Measurements from ENCODE around the gene GPATCH2. TPM values are rescaled to one million over a fixed set of nuclear protein-coding genes. Genes with fewer than 3 reads are reported as not detected.

GPATCH2 gene
- total and polyA plus RNA-seq, 2 donors (not counting 1 experiment from before 2014, with no cell fraction given), result 10.5 to 22.0 TPM

DNA sequence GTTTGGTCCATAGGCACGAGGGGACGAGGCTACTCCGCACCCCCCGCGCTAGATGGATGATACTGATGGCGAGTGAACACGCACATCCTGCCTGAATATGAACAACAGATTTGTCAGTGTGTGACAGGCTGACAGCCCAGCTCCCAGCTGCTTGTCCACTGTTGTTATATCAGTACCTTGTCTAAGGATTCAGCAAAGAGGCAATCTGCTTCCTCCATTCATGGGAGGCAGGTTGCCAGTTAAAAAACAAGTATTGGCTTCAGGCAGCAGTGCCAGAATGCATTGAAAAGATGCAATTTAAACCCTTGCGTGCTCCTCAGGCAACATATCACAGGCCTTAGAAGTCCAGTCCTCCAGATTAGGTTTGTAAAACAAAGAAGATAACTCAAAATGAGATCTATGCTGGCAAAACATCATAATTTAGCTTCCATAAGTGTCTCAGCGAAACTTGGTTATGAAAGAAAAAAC, 223.3 kb downstream of the GPATCH2 start:
- TF ChIP-seq CTCF (conservative IDR thresholded peaks at IDR 0.05 in 1 of 2, IDR thresholded peaks at IDR 0.05 in 1 of 2; ENCODE audit: low read depth in 1 of 2, low read length in 2 of 2) (no peak), EZH2 (IDR thresholded peaks at IDR 0.05; ENCODE audit: low read length, missing control alignments) (no peak)
- peak overlapping the region in 3 of 4 experiments; percentile 19 to 41 (median 40) for H3K4me3 ChIP-seq (replicated peaks in 1 of 4; ENCODE audit: control extremely low read depth in 1 of 4, insufficient read depth in 1 of 4, low read depth in 3 of 4, low read length in 4 of 4)
- H3K4me2 ChIP-seq (ENCODE audit: extremely low read depth, insufficient read depth, low read length), result peak overlapping the region; percentile 78
- no peak overlapping the region for H3K9ac ChIP-seq (ENCODE audit: insufficient read depth, low read length)
- no peaks in the 10 kb centered on the region for H3K27me3 ChIP-seq (ENCODE audit: control insufficient read depth, insufficient read depth, low read length)
- H3K79me2 ChIP-seq (ENCODE audit: control insufficient read depth, insufficient read depth, low read length), result no peaks in the 10 kb centered on the region
- H3K4me1 ChIP-seq (ENCODE audit: control insufficient read depth, extremely low read depth, insufficient read depth, low read length), result no peaks in the 10 kb centered on the region
- DNase-seq (ENCODE audit: low read depth in 2 of 2), result peak in 1 of 2 donors; percentile 39
- H3K27ac ChIP-seq (ENCODE audit: insufficient read depth, low read length), result no peak overlapping the region
- H3K9me3 ChIP-seq (ENCODE audit: control insufficient read depth, insufficient read depth, low read depth, low read length), result no peaks in the 10 kb centered on the region
- H4K20me1 ChIP-seq (ENCODE audit: control insufficient read depth, extremely low read depth, insufficient read depth, low read length), result no peaks in the 10 kb centered on the region
- no peaks in the 10 kb centered on the region for H3K36me3 ChIP-seq (ENCODE audit: control insufficient read depth, insufficient read depth, low read length)
- H2AFZ ChIP-seq (ENCODE audit: low read length), result peak overlapping the region; percentile 60

DNA sequence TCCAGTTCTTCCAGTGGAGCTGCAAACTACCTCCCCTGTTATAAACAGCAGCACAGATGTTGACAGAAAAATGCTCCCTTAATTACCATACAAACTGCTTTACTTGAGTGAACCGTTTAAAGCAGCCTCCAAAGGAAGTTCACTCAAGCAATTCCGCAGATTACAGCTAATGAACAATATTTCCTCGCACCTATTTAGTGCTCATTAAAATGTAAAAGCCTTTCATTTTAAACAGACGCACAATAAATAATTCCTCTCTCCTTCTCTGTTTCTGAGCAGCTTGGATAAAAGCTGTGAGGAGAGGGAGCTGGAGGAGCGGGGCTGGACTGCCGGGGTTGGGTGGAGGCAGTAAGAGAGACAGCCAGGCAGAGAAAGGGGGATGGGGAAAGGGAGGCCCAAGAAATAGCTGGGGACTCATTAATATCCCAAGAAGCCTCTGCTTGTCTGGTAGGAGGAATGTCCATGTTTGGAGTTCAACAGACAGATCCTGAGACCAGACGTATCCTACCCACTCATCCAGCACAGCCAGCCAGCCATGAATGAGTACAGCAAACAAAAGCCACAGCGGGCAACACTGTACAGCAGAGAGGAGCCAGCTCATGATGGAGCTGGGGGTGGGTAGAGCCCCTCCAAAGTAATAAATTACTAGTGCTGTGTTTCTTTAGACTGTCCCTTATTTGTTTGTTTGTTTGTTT, 227.7 kb downstream of the GPATCH2 start:
- H3K27ac ChIP-seq (ENCODE audit: insufficient read depth, low read length), result no peak overlapping the region

GRCh38 chr1:217402301-217402700, 228.6 kb downstream of the GPATCH2 start:
- H2AFZ ChIP-seq (ENCODE audit: low read length), result no peak overlapping the region
- DNase-seq (ENCODE audit: low read depth in 2 of 2), result peak in 1 of 2 donors; percentile 14

More for the DNA sequence above, 227.7 kb downstream of the GPATCH2 start:
- H3K4me2 ChIP-seq (ENCODE audit: extremely low read depth, insufficient read depth, low read length), result no peak overlapping the region
- H2AFZ ChIP-seq (ENCODE audit: low read length), result no peak overlapping the region
- DNase-seq (ENCODE audit: low read depth in 2 of 2), result no peak
- no peaks in the 10 kb centered on the region for H3K9me3 ChIP-seq (ENCODE audit: control insufficient read depth, insufficient read depth, low read depth, low read length)
- H3K9ac ChIP-seq (ENCODE audit: insufficient read depth, low read length), result no peak overlapping the region
- no peak for TF ChIP-seq EZH2 (IDR thresholded peaks at IDR 0.05; ENCODE audit: low read length, missing control alignments)
- TF ChIP-seq CTCF (conservative IDR thresholded peaks at IDR 0.05 in 1 of 2, IDR thresholded peaks at IDR 0.05 in 1 of 2; ENCODE audit: low read depth in 1 of 2, low read length in 2 of 2), result no peak
- no peaks in the 10 kb centered on the region for H3K27me3 ChIP-seq (ENCODE audit: control insufficient read depth, insufficient read depth, low read length)
- no peak overlapping the region for H3K4me3 ChIP-seq (replicated peaks in 1 of 4; ENCODE audit: control extremely low read depth in 1 of 4, insufficient read depth in 1 of 4, low read depth in 3 of 4, low read length in 4 of 4)
- no peaks in the 10 kb centered on the region for H3K36me3 ChIP-seq (ENCODE audit: control insufficient read depth, insufficient read depth, low read length)
- no peaks in the 10 kb centered on the region for H3K79me2 ChIP-seq (ENCODE audit: control insufficient read depth, insufficient read depth, low read length)
- no peaks in the 10 kb centered on the region for H3K4me1 ChIP-seq (ENCODE audit: control insufficient read depth, extremely low read depth, insufficient read depth, low read length)
- H4K20me1 ChIP-seq (ENCODE audit: control insufficient read depth, extremely low read depth, insufficient read depth, low read length), result no peaks in the 10 kb centered on the region

More at GRCh38 chr1:217402301-217402700, 228.6 kb downstream of the GPATCH2 start:
- H3K4me1 ChIP-seq (ENCODE audit: control insufficient read depth, extremely low read depth, insufficient read depth, low read length), result no peaks in the 10 kb centered on the region
- no peak overlapping the region for H3K27ac ChIP-seq (ENCODE audit: insufficient read depth, low read length)
- no peaks in the 10 kb centered on the region for H4K20me1 ChIP-seq (ENCODE audit: control insufficient read depth, extremely low read depth, insufficient read depth, low read length)
- H3K36me3 ChIP-seq (ENCODE audit: control insufficient read depth, insufficient read depth, low read length), result no peaks in the 10 kb centered on the region
- H3K79me2 ChIP-seq (ENCODE audit: control insufficient read depth, insufficient read depth, low read length), result no peaks in the 10 kb centered on the region
- H3K27me3 ChIP-seq (ENCODE audit: control insufficient read depth, insufficient read depth, low read length), result no peaks in the 10 kb centered on the region
- TF ChIP-seq EZH2 (IDR thresholded peaks at IDR 0.05; ENCODE audit: low read length, missing control alignments) (no peak), CTCF (conservative IDR thresholded peaks at IDR 0.05 in 1 of 2, IDR thresholded peaks at IDR 0.05 in 1 of 2; ENCODE audit: low read depth in 1 of 2, low read length in 2 of 2) (no peak)
- H3K4me3 ChIP-seq (replicated peaks in 1 of 4; ENCODE audit: control extremely low read depth in 1 of 4, insufficient read depth in 1 of 4, low read depth in 3 of 4, low read length in 4 of 4), result no peak overlapping the region
- H3K4me2 ChIP-seq (ENCODE audit: extremely low read depth, insufficient read depth, low read length), result no peak overlapping the region
- no peak overlapping the region for H3K9ac ChIP-seq (ENCODE audit: insufficient read depth, low read length)
- no peaks in the 10 kb centered on the region for H3K9me3 ChIP-seq (ENCODE audit: control insufficient read depth, insufficient read depth, low read depth, low read length)

Data from fibroblast of lung (primary cell).